HUES6 (cell line): ENCODE measurements around the gene TRIM14.
"Not testable (repeated sequence)": the region's sequence is repeated elsewhere in the genome, so short reads cannot be mapped to it uniquely, and the experiment has no call there.

Experiments used
- H3K27ac ChIP-seq: 2 replicates; pipeline ENCODE4 v1.7.0; 2013; ENCODE audit warnings: low read depth, mild to moderate bottlenecking, low read length, inconsistent platforms
- H3K27me3 ChIP-seq: 2 replicates; pipeline ENCODE4 v1.6.1; 2013; ENCODE audit warnings: low read length; ENCODE audit not compliant: control insufficient read depth, insufficient read depth
- H3K36me3 ChIP-seq: 2 replicates; pipeline ENCODE4 v1.6.1; 2013; ENCODE audit warnings: low read length; ENCODE audit not compliant: control insufficient read depth, insufficient read depth
- H3K4me1 ChIP-seq: 2 replicates; pipeline ENCODE4 v1.6.1; 2013; ENCODE audit warnings: low read length; ENCODE audit not compliant: control insufficient read depth, insufficient read depth
- H3K4me3 ChIP-seq: 2 replicates; pipeline ENCODE4 v1.5.1; 2013; ENCODE audit warnings: low read depth, low read length
- H3K9ac ChIP-seq: one replicate; pipeline ENCODE4 v1.6.1; 2013; ENCODE audit warnings: mild to moderate bottlenecking, low read length
- H3K9me3 ChIP-seq: 2 replicates; pipeline ENCODE4 v1.6.1; 2013; ENCODE audit warnings: low read depth, low read length; ENCODE audit not compliant: control insufficient read depth, insufficient read depth

Gene TRIM14

GRCh38 chr9:98142182-98142907 lies 23.3 kb upstream of the TRIM14 start:
- no peaks in the 10 kb centered on the region for H3K9me3 ChIP-seq
- H3K27me3 ChIP-seq: no peaks in the 10 kb centered on the region
- peaks cover 19% of the 10 kb centered on the region; the same call in 1 of the 2 replicates for H3K4me1 ChIP-seq
- peaks cover 29% of the 10 kb centered on the region; the same call in 1 of the 2 replicates for H3K36me3 ChIP-seq
- H3K27ac ChIP-seq: no peak overlapping the region
- H3K4me3 ChIP-seq: no peak overlapping the region
- H3K9ac ChIP-seq: no peak overlapping the region

- H3K4me3 ChIP-seq: no peak overlapping the region
- H3K4me1 ChIP-seq: peaks cover 9% of the 10 kb centered on the region; the same call in 1 of the 2 replicates
- no peaks in the 10 kb centered on the region for H3K9me3 ChIP-seq
- H3K27ac ChIP-seq: no peak overlapping the region
- H3K36me3 ChIP-seq: peaks cover 36% of the 10 kb centered on the region; the same call in 1 of the 2 replicates
- H3K27me3 ChIP-seq: no peaks in the 10 kb centered on the region
- H3K9ac ChIP-seq: no peak overlapping the region
These were observed 21.5 kb upstream of the TRIM14 start for GRCh38 chr9:98140503-98140902.

DNA sequence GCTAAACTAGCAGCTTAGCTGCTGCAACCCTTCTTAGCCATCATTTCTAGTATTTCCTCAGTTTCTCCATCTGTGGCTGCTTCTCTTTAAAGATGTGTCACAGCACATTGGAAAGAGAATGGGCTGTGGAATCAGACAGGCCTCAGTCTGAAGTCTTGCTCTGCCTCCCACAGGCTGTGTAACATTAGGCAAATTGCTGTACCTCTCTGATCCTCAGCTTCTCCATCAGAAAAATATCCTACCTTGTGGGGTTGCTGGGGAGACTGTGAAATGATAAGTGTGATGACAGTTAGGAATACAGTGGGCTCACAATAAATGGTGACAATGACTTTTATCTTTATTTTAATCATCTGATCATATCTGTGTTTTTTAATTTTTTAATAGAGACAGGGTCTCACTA lies 17.5 kb upstream of the TRIM14 start:
- Histone ChIP-seq H3K36me3 (peaks cover 56% of the 10 kb centered on the region), H3K4me1 (no peaks in the 10 kb centered on the region), H3K9ac (no peak overlapping the region), H3K27ac (no peak overlapping the region), H3K4me3 (no peak overlapping the region), H3K9me3 (no peaks in the 10 kb centered on the region), H3K27me3 (no peaks in the 10 kb centered on the region)

GRCh38 chr9:98135938-98136337 lies 16.9 kb upstream of the TRIM14 start:
- H3K9me3 ChIP-seq: no peaks in the 10 kb centered on the region
- H3K27me3 ChIP-seq: no peaks in the 10 kb centered on the region
- H3K4me1 ChIP-seq: no peaks in the 10 kb centered on the region
- no peak overlapping the region for H3K4me3 ChIP-seq
- no peak overlapping the region for H3K9ac ChIP-seq
- peaks cover 61% of the 10 kb centered on the region for H3K36me3 ChIP-seq
- no peak overlapping the region for H3K27ac ChIP-seq

DNA sequence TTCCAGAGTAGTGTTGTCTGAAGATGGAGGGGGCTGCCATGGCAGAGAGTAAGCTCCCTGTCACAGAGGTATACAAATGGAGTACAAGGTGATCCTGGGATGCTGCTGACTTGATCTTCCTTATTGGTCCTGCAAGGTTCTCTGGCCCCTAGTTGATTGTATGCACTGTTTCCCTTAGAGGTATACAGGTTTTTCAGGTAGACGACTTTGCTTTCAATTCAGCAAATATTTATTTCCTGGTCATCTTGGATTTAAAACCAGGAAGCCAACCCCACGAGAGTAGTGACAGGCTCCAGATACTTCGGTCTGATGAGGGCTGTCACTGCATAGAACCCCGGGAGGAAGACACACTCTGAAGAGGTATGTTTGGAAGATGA lies 16.5 kb upstream of the TRIM14 start:
- H3K4me3 ChIP-seq: no peak overlapping the region
- H3K9me3 ChIP-seq: no peaks in the 10 kb centered on the region
- peaks cover 65% of the 10 kb centered on the region for H3K36me3 ChIP-seq
- H3K27me3 ChIP-seq: no peaks in the 10 kb centered on the region
- no peak overlapping the region for H3K27ac ChIP-seq
- no peak overlapping the region for H3K9ac ChIP-seq
- no peaks in the 10 kb centered on the region for H3K4me1 ChIP-seq

DNA sequence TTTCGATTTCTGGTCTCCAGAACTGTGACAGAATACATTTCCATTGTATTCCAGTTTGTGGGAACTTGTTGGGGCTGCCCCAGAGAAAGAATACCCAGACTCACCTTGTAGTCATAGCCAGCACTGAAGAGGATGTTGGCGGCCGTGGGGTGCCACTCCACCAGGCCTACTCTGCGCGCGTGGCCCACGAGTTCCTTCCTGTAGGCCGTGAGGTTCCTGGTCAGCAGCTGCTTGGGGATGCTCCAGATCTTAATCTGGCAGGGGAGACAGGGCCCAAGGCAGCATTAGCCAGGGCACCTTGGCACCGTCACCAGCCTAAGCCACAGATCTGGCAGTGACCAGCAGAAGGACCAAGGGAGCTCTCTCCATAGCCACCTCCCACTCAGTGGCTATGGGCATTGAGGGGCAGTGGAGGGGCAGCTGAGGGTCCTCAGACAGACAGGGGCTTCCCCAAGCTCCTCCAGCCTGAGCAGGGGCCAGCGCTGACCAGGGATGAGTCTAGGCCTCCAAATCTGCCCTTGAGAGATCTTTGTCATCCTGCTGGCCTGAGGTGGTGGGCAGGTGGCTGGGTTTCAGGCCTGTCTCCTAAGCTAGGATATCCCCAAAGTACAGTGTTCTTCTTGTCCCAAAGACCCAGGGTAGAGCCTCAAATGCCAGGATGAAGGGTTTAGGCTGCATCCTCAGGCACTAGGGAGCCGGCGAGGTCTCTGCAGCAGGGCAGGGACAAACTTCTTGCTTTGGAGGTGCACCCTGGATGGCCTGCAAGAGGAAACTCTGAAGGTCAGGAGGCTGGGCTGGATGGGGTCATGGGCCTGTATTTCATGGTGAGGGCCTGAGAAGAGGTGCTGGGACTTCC lies 15.9 kb upstream of the TRIM14 start:
- Histone ChIP-seq H3K9me3 (no peaks in the 10 kb centered on the region), H3K9ac (no peak overlapping the region), H3K27ac (no peak overlapping the region), H3K4me1 (no peaks in the 10 kb centered on the region), H3K4me3 (no peak overlapping the region), H3K36me3 (peaks cover 68% of the 10 kb centered on the region), H3K27me3 (no peaks in the 10 kb centered on the region)

GRCh38 chr9:98132806-98133631 lies 14.0 kb upstream of the TRIM14 start:
- H3K4me1 ChIP-seq: no peaks in the 10 kb centered on the region
- H3K9me3 ChIP-seq: no peaks in the 10 kb centered on the region
- H3K27ac ChIP-seq: no peak overlapping the region
- no peak overlapping the region for H3K4me3 ChIP-seq
- H3K27me3 ChIP-seq: no peaks in the 10 kb centered on the region
- H3K36me3 ChIP-seq: peaks cover 82% of the 10 kb centered on the region
- H3K9ac ChIP-seq: no peak overlapping the region

- H3K9me3 ChIP-seq: no peaks in the 10 kb centered on the region
- peaks cover 80% of the 10 kb centered on the region for H3K36me3 ChIP-seq
- H3K4me3 ChIP-seq: no peak overlapping the region
- H3K4me1 ChIP-seq: no peaks in the 10 kb centered on the region
- no peak overlapping the region for H3K27ac ChIP-seq
- no peaks in the 10 kb centered on the region for H3K27me3 ChIP-seq
- H3K9ac ChIP-seq: no peak overlapping the region
These were observed 13.1 kb upstream of the TRIM14 start for GRCh38 chr9:98132158-98132557.

DNA sequence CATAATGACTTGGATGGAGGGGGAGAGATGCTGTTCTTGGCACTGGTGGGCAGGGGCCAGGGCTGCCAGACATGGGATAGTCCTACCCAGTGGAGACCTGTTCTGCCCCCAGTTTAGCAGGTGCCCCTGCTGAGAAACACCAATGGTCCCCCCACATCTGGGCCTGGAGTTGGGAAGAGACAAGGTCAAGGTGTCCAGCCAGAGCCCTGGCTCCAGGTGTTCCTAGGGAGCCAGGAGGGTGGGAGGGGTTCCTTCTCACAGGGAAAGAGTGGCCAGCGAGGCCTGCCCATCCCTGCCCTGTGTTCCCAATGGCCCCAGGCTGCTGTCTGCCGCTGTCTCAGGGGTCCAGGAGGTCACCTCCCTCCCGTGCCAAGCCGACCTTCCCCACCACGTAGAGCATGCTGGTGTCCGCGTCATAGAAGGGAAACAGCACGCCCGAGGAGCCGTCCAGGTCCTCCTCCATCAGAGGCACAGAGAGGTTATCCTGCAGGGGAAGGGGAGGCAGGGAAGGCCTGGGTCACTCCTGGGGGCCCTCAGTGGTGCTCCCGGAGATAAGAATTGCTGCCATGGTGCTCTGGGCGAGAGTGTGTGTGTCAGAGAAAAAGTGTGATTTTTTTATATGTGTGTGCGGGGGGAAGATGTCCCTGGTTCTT lies 11.7 kb upstream of the TRIM14 start:
- H3K36me3 ChIP-seq: peaks cover 84% of the 10 kb centered on the region
- no peaks in the 10 kb centered on the region for H3K9me3 ChIP-seq
- H3K4me1 ChIP-seq: no peaks in the 10 kb centered on the region
- no peak overlapping the region for H3K4me3 ChIP-seq
- H3K27ac ChIP-seq: no peak overlapping the region
- no peaks in the 10 kb centered on the region for H3K27me3 ChIP-seq
- no peak overlapping the region for H3K9ac ChIP-seq

DNA sequence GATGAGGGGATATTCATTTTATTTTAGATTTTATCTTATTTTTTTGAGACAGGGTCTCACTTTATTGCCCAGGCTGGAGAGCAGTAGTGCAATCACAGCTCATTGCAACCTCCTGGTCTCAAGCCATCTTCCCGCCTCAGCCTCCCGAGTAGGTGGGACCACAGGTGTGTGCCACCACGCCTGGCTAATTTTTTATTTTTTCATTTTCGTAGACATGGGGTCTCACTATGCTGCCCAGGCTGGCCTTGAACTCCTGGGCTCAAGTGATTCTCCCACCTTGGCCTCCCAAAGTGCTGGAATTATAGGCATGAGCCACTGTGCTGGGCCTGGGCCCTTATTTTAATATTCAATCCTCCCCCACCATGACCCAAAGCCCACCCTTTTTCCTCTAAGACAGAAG lies 11.0 kb upstream of the TRIM14 start:
- H3K4me3 ChIP-seq, H3K27ac ChIP-seq, H3K9me3 ChIP-seq, H3K9ac ChIP-seq, H3K27me3 ChIP-seq, H3K4me1 ChIP-seq: not testable (repeated sequence)
- H3K36me3 ChIP-seq: peaks cover 82% of the 10 kb centered on the region
